Epithelial cell of proximal tubule (primary cell): ENCODE measurements around the gene FADS3. TPM values are rescaled to one million over a fixed set of nuclear protein-coding genes. Genes with fewer than 3 reads are reported as not detected.

ENCODE experiments used
- DNase-seq: peaks from one replicate; pipeline ENCODE4 v3.0.0-alpha.2; 2011; ENCODE audit warnings: low read depth
- H3K4me3 ChIP-seq: 2 replicates; pipeline ENCODE4 v1.5.1; 2011; ENCODE audit warnings: low read depth, mild to moderate bottlenecking, low read length
- total RNA-seq: library from RNA; depleted of rRNA; stranded (reverse); fragments of >200 nt; gene quantifications from 2 replicates; pipeline ENCODE4 v1.2.3, GENCODE V29; 2015
- TF ChIP-seq, protein P1 (sequence below): conservative IDR thresholded peaks from 2 replicates; pipeline ENCODE4 v1.5.1; 2012; ENCODE audit warnings: low read depth, mild to moderate bottlenecking, low read length

The FADS3 gene
- total RNA-seq, 1 donor from 2014 or later, result 48.0 TPM

- DNase-seq, result no peak
- TF ChIP-seq, protein P1, sequence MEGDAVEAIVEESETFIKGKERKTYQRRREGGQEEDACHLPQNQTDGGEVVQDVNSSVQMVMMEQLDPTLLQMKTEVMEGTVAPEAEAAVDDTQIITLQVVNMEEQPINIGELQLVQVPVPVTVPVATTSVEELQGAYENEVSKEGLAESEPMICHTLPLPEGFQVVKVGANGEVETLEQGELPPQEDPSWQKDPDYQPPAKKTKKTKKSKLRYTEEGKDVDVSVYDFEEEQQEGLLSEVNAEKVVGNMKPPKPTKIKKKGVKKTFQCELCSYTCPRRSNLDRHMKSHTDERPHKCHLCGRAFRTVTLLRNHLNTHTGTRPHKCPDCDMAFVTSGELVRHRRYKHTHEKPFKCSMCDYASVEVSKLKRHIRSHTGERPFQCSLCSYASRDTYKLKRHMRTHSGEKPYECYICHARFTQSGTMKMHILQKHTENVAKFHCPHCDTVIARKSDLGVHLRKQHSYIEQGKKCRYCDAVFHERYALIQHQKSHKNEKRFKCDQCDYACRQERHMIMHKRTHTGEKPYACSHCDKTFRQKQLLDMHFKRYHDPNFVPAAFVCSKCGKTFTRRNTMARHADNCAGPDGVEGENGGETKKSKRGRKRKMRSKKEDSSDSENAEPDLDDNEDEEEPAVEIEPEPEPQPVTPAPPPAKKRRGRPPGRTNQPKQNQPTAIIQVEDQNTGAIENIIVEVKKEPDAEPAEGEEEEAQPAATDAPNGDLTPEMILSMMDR, result no peak
- no peak overlapping the region for H3K4me3 ChIP-seq
These were observed 13.8 kb upstream of the FADS3 start for GRCh38 chr11:61905067-61905696.

- DNase-seq, result no peak
- TF ChIP-seq, protein P1, result no peak
- peak overlapping the region; percentile 48 for H3K4me3 ChIP-seq
These were observed 13.2 kb upstream of the FADS3 start for GRCh38 chr11:61904539-61905048.

DNA sequence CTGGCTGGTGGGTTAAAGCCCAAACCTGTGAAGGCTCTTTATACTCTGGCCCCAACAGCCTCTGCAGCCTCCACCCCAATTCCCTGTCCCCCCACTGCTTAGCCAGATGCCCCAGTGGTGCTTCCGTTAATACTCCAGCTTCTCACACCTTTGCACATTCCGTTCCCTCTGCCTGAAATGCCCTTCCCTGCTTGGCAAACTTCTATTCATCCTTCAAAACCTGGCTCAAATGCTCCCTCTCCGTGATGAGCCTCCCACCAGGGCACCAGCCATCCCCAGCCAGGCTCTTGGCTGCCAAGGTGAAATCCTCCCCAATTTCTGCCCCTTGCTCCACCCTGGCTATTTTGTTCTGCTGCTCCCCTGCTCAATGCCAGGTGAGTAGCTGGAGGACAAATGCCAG is 12.5 kb upstream of the FADS3 start:
- TF ChIP-seq, protein P1, result no peak
- H3K4me3 ChIP-seq, result peak overlapping the region; percentile 48
- no peak for DNase-seq

DNA sequence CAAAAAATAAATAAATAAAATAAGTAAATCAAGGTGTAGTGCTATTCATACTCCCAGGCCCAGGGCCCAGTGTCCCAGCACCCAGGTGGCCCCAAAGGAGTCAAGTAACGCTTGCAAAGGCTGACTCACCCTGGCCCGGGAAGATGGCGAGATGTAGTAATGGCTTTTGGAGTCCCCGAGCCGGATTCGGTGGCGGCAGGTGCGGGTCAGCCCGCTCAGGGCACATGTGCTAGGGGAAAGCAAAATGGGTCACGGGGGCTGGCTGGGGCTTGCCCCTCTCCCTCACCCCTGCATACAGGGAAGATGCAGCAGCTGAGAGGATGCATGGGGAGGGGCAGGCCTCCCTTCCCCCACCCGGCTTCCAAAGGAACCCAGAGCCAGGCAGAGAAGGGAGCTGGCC is 11.0 kb upstream of the FADS3 start:
- no peak for DNase-seq
- TF ChIP-seq, protein P1, result no peak

GRCh38 chr11:61901397-61901796 is 10.1 kb upstream of the FADS3 start:
- no peak overlapping the region for H3K4me3 ChIP-seq
- DNase-seq, result no peak
- TF ChIP-seq, protein P1, result no peak

More for the DNA sequence above, 11.0 kb upstream of the FADS3 start:
- no peak overlapping the region for H3K4me3 ChIP-seq

GRCh38 chr11:61900251-61900650 is 8.9 kb upstream of the FADS3 start:
- no peak for DNase-seq
- TF ChIP-seq, protein P1, result no peak
- no peak overlapping the region for H3K4me3 ChIP-seq
